ENCODE results near the gene SUSD4.

The SUSD4 gene

GRCh38 chr1:223212441-223212840 lies 151.5 kb downstream of the SUSD4 start:
- TF ChIP-seq FOXM1 (IDR thresholded peaks at IDR 0.05; ENCODE audit: borderline replicate concordance, low read depth): no peak
- no peak for TF ChIP-seq CEBPB (IDR thresholded peaks at IDR 0.05)
- TF ChIP-seq TEAD4 (IDR thresholded peaks at IDR 0.05): no peak
- no peak for TF ChIP-seq NFIC (IDR thresholded peaks at IDR 0.05)
- no peak for TF ChIP-seq MAX (IDR thresholded peaks at IDR 0.05)
- TF ChIP-seq RAD21 (IDR thresholded peaks at IDR 0.05; ENCODE audit: low read depth): no peak
- no peak for TF ChIP-seq REST (IDR thresholded peaks at IDR 0.05; ENCODE audit: low read depth)
- TF ChIP-seq TAF1 (IDR thresholded peaks at IDR 0.05; ENCODE audit: low read depth): no peak
- no peak for TF ChIP-seq EGR1 (IDR thresholded peaks at IDR 0.05)

- TF ChIP-seq TAF1 (IDR thresholded peaks at IDR 0.05; ENCODE audit: low read depth) (no peak), REST (IDR thresholded peaks at IDR 0.05; ENCODE audit: low read depth) (no peak), YY1 (IDR thresholded peaks at IDR 0.05; ENCODE audit: low read depth) (no peak), ZBTB7A (IDR thresholded peaks at IDR 0.05; ENCODE audit: low read depth) (no peak), EP300 (IDR thresholded peaks at IDR 0.05; ENCODE audit: borderline replicate concordance) (no peak), CEBPB (IDR thresholded peaks at IDR 0.05) (no peak), TEAD4 (IDR thresholded peaks at IDR 0.05) (no peak), CREB1 (IDR thresholded peaks at IDR 0.05; ENCODE audit: low read depth) (no peak), FOXM1 (IDR thresholded peaks at IDR 0.05; ENCODE audit: borderline replicate concordance, low read depth) (no peak), EGR1 (IDR thresholded peaks at IDR 0.05) (no peak)
Observed at GRCh38 chr1:223211323-223211985, 152.5 kb downstream of the SUSD4 start.

GRCh38 chr1:223210788-223211120 lies 153.2 kb downstream of the SUSD4 start:
- TF ChIP-seq EP300 (IDR thresholded peaks at IDR 0.05; ENCODE audit: borderline replicate concordance) (no peak), MAX (IDR thresholded peaks at IDR 0.05) (no peak), CREB1 (IDR thresholded peaks at IDR 0.05; ENCODE audit: low read depth) (no peak), EGR1 (IDR thresholded peaks at IDR 0.05) (no peak), CEBPB (IDR thresholded peaks at IDR 0.05) (no peak), TCF12 (IDR thresholded peaks at IDR 0.05; ENCODE audit: low read depth) (no peak), USF1 (IDR thresholded peaks at IDR 0.05) (no peak), RAD21 (IDR thresholded peaks at IDR 0.05; ENCODE audit: low read depth) (no peak), FOXM1 (IDR thresholded peaks at IDR 0.05; ENCODE audit: borderline replicate concordance, low read depth) (no peak), REST (IDR thresholded peaks at IDR 0.05; ENCODE audit: low read depth) (no peak), YY1 (IDR thresholded peaks at IDR 0.05; ENCODE audit: low read depth) (no peak), TEAD4 (IDR thresholded peaks at IDR 0.05) (no peak), NFIC (IDR thresholded peaks at IDR 0.05) (no peak), TAF1 (IDR thresholded peaks at IDR 0.05; ENCODE audit: low read depth) (no peak), ZBTB7A (IDR thresholded peaks at IDR 0.05; ENCODE audit: low read depth) (no peak)

GRCh38 chr1:223209992-223210787 lies 153.8 kb downstream of the SUSD4 start:
- no peak for TF ChIP-seq YY1 (IDR thresholded peaks at IDR 0.05; ENCODE audit: low read depth)
- TF ChIP-seq NFIC (IDR thresholded peaks at IDR 0.05): no peak
- no peak for TF ChIP-seq MAX (IDR thresholded peaks at IDR 0.05)
- no peak for TF ChIP-seq TEAD4 (IDR thresholded peaks at IDR 0.05)
- TF ChIP-seq REST (IDR thresholded peaks at IDR 0.05; ENCODE audit: low read depth): no peak
- no peak for TF ChIP-seq USF1 (IDR thresholded peaks at IDR 0.05)
- no peak for TF ChIP-seq TCF12 (IDR thresholded peaks at IDR 0.05; ENCODE audit: low read depth)
- no peak for TF ChIP-seq CEBPB (IDR thresholded peaks at IDR 0.05)
- TF ChIP-seq FOXM1 (IDR thresholded peaks at IDR 0.05; ENCODE audit: borderline replicate concordance, low read depth): no peak
- TF ChIP-seq EGR1 (IDR thresholded peaks at IDR 0.05): no peak
- TF ChIP-seq CREB1 (IDR thresholded peaks at IDR 0.05; ENCODE audit: low read depth): no peak
- TF ChIP-seq EP300 (IDR thresholded peaks at IDR 0.05; ENCODE audit: borderline replicate concordance): no peak

Data from Ishikawa (cell line).